Peyer's patch (tissue), 4 donors: ENCODE data around the gene ATCAY. TPM values are rescaled to one million over a fixed set of nuclear protein-coding genes. Genes with fewer than 3 reads are reported as not detected.

Source experiments
- DNase-seq, 3 donors: peaks; one replicate each; pipeline ENCODE4 v3.0.0-alpha.2; 2017 to 2019
- H3K27ac ChIP-seq, 4 donors: fragments of 200-600 bp; sonication (generic); one replicate each; pipeline ENCODE4 v1.5.1; 2016 to 2019
- H3K27me3 ChIP-seq, 2 donors: fragments of 200-600 bp; sonication (generic); one replicate each; pipeline ENCODE4 v1.5.1; 2019
- H3K36me3 ChIP-seq, 3 donors: fragments of 200-600 bp; sonication (generic); one replicate each; pipeline ENCODE4 v1.5.1; 2016 to 2019
- H3K4me1 ChIP-seq, 4 donors: fragments of 200-600 bp; sonication (generic); one replicate each; pipeline ENCODE4 v1.5.1; 2016 to 2019
- H3K4me3 ChIP-seq, 4 donors: fragments of 200-600 bp; sonication (generic); 1 replicate in 3 of 4; 2 replicates in 1 of 4; pipeline ENCODE4 v1.5.1; 2016 to 2019; ENCODE audit warnings: mild to moderate bottlenecking in 1 of 4
- H3K9me3 ChIP-seq, 4 donors: fragments of 200-600 bp; sonication (generic); one replicate each; pipeline ENCODE4 v1.5.1; 2016 to 2019; ENCODE audit warnings: mild to moderate bottlenecking in 1 of 4
- CTCF ChIP-seq, 6 experiments: fragments of 450-650 bp in 4 of 6; fragments of 200-600 bp in 2 of 6; sonication (generic) in 1 of 6; IDR thresholded peaks; one replicate each; pipeline ENCODE4 v1.5.1; 2017 to 2019; ENCODE audit warnings: antibody characterized with exemption in 6 of 6, mild to moderate bottlenecking in 3 of 6, moderate library complexity in 1 of 6
- POLR2A ChIP-seq, 2 donors: fragments of 450-650 bp; IDR thresholded peaks; one replicate each; pipeline ENCODE4 v1.5.1; 2017; ENCODE audit warnings: antibody characterized with exemption in 2 of 2, mild to moderate bottlenecking in 2 of 2, moderate library complexity in 2 of 2
- total RNA-seq, 4 donors: library from RNA; depleted of rRNA; stranded (reverse); fragments of >200 nt; gene quantifications; one replicate each; pipeline ENCODE4 v1.1.0, GENCODE V29; 2016

The ATCAY gene
- total RNA-seq, 4 donors from 2014 or later = 0.13 to 0.47 TPM; not detected in 2

DNA sequence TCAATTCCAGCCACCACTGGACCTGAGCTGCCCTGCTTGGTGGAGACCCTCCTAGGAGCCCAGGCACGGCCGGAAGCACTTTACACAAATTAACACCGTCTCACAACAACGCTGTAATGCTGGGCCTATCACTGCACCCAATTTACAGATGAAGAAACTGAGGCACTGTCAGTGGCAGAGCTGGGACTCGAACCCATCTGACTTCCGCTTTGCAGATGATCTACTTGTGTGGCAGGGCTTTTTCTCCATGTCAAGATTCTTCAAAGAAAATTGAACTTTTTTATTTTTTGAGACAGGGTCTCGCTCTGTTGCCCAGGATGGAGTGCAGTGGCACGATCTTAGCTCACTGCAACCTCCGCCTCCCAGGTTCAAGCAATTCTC lies 45.4 kb upstream of the ATCAY start:
- no peak overlapping the region for H3K4me3 ChIP-seq
- H3K4me1 ChIP-seq = no peaks in the 10 kb centered on the region
- no peak overlapping the region for H3K27ac ChIP-seq
- no peak for DNase-seq
- TF ChIP-seq CTCF (IDR thresholded peaks at IDR 0.05) (no peak), POLR2A (IDR thresholded peaks at IDR 0.05) (no peak)
- no peaks in the 10 kb centered on the region for H3K27me3 ChIP-seq
- no peaks in the 10 kb centered on the region for H3K36me3 ChIP-seq
- H3K9me3 ChIP-seq = no peaks in the 10 kb centered on the region

DNA sequence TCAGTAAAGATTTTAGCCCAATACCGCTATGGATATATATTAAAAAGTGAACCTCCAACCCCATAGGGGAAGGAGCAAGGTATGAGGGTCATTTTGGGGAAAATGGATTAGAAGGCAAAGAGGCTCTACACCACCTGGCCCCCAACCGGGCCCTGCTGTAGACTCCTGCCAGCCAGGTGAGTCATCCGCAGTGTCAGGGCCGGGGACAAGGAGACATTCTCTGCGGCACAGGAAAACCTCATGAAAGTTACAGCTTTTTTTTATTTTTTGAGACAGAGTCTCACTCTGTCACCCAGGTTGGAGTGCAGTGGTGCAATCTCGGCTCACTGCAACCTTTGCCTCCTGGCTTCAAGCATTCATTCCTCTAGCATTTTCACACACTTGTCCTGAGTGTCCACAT lies 43.6 kb upstream of the ATCAY start:
- no peaks in the 10 kb centered on the region for H3K27me3 ChIP-seq
- no peak for DNase-seq
- H3K27ac ChIP-seq = no peak overlapping the region
- H3K4me1 ChIP-seq = no peaks in the 10 kb centered on the region
- H3K36me3 ChIP-seq = no peaks in the 10 kb centered on the region
- no peak overlapping the region for H3K4me3 ChIP-seq
- H3K9me3 ChIP-seq = no peaks in the 10 kb centered on the region
- TF ChIP-seq CTCF (IDR thresholded peaks at IDR 0.05) (no peak), POLR2A (IDR thresholded peaks at IDR 0.05) (no peak)

- Histone ChIP-seq H3K9me3 (no peaks in the 10 kb centered on the region), H3K27ac (no peak overlapping the region), H3K27me3 (no peaks in the 10 kb centered on the region), H3K4me3 (no peak overlapping the region), H3K4me1 (no peaks in the 10 kb centered on the region), H3K36me3 (no peaks in the 10 kb centered on the region)
- TF ChIP-seq CTCF (IDR thresholded peaks at IDR 0.05) (no peak), POLR2A (IDR thresholded peaks at IDR 0.05) (no peak)
- DNase-seq = no peak
Measured at GRCh38 chr19:3837332-3837731, 43.2 kb upstream of the ATCAY start.

DNA sequence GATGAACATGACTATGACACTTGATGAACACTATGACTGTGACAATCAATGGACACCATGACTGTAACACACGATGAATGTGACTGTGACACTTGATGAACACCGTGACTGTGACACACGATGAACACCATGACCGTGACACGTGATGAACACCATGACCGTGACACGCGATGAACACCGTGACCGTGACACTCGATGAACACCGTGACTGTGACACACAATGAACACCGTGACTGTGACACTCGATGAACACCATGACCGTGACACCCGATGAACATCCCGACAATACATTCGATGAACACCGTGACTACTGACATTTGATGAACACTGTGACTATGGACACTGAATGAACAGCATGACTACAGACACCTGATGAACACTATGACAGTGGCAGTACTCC lies 42.6 kb upstream of the ATCAY start:
- no peak for TF ChIP-seq CTCF (IDR thresholded peaks at IDR 0.05)
- TF ChIP-seq POLR2A (IDR thresholded peaks at IDR 0.05) = no peak
- no peak overlapping the region for H3K27ac ChIP-seq
- H3K4me1 ChIP-seq = no peaks in the 10 kb centered on the region
- H3K36me3 ChIP-seq = no peaks in the 10 kb centered on the region
- no peak for DNase-seq
- no peaks in the 10 kb centered on the region for H3K27me3 ChIP-seq
- H3K4me3 ChIP-seq = no peak overlapping the region
- H3K9me3 ChIP-seq = no peaks in the 10 kb centered on the region

GRCh38 chr19:3838661-3839060 lies 41.8 kb upstream of the ATCAY start:
- no peak overlapping the region for H3K4me3 ChIP-seq
- TF ChIP-seq POLR2A (IDR thresholded peaks at IDR 0.05) (no peak), CTCF (IDR thresholded peaks at IDR 0.05) (no peak)
- H3K27me3 ChIP-seq = no peaks in the 10 kb centered on the region
- no peaks in the 10 kb centered on the region for H3K36me3 ChIP-seq
- H3K9me3 ChIP-seq = no peaks in the 10 kb centered on the region
- no peaks in the 10 kb centered on the region for H3K4me1 ChIP-seq
- DNase-seq = no peak
- no peak overlapping the region for H3K27ac ChIP-seq

DNA sequence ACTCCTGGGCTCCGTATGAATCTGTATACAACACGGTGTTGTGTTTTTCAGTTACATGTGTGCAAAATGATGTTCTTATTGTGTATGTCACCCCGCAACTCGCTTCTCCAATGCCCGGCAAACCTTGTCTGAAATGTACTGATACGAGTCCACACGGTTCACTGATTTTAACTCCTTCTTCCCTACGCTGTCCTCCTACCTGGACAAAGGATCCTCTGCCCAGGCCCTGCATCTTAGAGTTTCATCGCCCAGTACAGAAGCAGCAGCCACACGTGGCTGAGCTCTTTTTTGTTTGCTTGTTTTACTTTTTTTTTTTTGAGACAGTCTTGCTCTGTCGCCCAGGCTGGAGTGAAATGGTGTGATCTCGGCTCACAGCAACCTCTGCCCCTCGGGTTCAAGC lies 40.5 kb upstream of the ATCAY start:
- Histone ChIP-seq H3K27ac (no peak overlapping the region), H3K9me3 (no peaks in the 10 kb centered on the region), H3K4me1 (no peaks in the 10 kb centered on the region), H3K27me3 (no peaks in the 10 kb centered on the region), H3K36me3 (no peaks in the 10 kb centered on the region), H3K4me3 (no peak overlapping the region)
- DNase-seq = no peak
- TF ChIP-seq POLR2A (IDR thresholded peaks at IDR 0.05) (no peak), CTCF (IDR thresholded peaks at IDR 0.05) (no peak)
